HG03060 (cell line): ENCODE data around the gene MAGEB17.

ENCODE experiments used
- ATAC-seq: cut with Tn5 transposase; IDR thresholded peaks from one replicate; pipeline ENCODE4 v1.9.1; 2021; ENCODE audit warnings: low read depth, moderate number of reproducible peaks; ENCODE audit not compliant: unreplicated experiment

MAGEB17 gene

DNA sequence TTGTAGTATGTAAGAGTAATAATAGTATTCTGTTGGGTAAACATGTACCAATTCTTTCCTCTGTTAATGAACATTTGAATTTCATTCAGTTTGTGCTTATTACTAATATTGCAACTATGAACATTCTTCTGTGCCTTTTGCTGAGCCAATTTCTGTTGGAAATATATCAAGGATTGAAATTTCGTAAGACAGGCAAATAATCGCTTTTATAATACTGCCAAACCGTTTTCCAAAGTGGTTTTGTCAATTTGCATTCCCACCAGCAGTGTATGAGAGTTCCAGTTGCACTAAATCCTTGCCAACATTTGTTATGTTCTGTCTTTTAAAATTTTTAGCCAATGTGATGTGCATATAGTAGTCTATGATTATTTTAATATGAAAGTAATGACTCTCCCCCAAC is 38.6 kb downstream of the MAGEB17 start:
- ATAC-seq = no peak

DNA sequence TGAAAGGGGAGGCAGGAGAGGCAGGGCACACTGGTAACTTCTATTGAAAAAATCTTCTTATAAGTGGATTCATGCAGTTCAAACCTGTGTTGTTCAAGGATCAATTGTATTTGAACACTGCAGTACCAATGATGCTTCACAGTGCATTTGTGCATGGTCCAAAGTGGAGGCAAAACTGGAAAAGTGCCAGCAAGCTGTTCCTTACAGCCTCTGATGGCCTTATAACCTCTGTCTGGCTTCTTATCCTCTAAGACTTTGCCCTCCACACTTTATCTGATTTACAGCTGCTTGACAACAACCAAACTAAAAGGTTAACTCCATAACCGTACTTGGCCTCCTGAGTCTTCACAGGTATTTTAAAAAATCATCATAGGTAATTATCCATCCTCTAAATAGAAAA is 40.4 kb downstream of the MAGEB17 start:
- ATAC-seq = no peak

DNA sequence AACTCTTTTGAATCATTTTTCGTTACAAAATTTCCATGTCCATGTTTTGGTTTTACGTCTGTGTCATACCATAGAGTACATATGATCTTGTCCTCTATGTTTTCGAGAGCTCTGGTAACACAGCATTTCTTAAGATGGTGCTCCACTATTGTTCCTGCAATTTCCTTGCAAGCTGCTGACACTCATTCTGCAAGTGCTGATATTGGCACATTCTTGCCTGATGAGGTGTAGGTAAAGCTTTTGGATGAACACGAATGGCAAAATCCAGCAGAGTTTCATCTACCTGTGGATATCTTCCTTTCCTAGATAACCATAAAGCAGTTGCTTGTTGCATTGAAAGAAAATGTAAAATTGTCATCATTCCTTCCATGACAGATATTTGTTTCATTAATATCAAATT is 41.3 kb downstream of the MAGEB17 start:
- no peak for ATAC-seq

DNA sequence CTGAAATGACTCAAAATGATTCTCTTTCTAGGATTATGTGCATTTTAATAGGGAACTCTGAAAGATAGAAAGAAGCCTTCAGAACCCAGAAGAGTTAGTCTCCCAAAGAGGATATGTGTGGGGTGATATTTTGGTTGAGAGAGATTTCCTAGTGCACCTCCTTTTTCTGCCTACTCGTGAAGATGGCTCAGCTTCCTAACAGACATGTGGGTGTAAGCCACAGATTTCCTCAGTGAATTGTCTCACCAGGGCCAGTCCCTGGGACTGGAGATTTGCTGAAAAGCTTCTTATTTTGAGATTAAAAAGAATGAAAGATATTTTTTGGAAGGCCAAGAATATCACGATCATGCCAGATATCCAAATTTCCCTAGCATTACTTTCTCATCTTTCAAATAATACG is 42.8 kb downstream of the MAGEB17 start:
- no peak for ATAC-seq

DNA sequence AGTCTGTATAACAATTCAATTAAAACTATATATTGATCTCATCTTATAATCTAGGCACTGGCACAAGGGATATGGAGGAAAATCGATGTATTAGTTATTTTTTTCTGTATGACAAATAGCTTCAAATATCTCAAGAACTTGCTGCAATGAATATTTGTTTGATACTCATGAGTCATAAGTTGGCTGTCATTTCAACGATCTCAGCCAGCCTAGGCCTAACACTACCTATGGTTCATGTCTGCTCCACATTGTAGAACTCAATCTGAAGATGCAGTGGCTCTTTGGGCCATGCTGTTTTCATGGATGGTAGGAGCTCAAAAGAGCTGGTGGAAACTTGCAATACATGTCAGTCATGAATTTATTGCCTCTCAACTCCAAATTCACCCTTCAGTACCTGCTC is 44.7 kb downstream of the MAGEB17 start:
- no peak for ATAC-seq

DNA sequence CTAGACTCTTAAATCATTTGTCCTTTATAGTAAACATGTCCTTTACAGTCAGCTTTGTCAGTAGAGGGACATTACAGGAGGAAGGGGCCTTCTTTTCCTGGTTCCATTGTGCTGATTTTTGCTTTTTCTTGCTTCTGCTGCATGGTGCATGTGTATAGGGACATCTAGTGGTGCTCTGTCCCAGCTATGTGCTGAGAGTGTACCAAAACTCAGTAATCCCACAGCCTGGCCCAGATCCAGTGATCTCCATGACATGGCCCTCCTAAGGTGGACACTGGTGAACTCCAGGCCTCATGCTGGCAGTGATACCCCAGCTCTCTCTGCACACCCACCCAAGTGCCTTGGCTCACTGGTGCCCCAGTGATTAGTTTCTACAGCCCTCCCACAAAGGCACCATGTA is 45.2 kb downstream of the MAGEB17 start:
- no peak for ATAC-seq

DNA sequence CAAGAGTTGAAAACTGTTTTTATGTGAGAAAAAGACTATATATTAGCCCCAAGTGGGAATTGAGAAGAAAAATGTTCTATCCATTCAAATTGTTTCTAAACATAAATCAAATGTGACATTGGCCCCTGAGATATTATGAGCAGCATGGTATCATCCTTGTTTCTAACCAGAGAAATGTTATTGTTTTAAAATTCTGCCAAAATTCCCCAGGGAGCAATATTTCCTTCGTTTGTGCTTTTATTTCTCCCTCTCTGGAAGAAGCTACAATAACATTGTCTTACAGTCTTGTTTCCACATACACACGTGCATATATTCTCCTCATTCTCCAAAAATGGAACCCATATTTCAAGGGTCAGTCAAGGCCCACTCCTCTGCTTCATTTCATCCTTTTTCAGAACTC is 46.7 kb downstream of the MAGEB17 start:
- no peak for ATAC-seq

DNA sequence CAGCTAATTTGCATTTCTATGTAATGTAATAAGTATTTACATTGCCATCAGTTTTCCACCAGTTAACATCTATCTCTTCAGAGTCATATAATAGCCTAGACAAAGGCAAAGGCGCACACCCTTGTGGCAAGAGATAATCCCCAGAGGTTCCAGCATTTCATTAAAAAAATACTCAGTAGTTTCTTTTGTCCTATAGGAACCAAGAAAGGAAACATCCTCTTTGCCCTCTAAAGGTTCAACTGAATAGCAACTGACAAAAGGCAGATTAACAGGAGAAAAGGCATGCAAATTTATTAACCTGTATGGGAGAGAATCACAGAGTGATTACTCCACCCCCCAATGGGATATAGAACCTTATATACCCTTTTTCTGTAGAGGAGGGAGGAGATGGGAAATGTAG is 48.4 kb downstream of the MAGEB17 start:
- no peak for ATAC-seq
